ENCODE results near the gene PLD3.

GRCh38 chr19:40366697-40367561 is 18.4 kb downstream of the PLD3 start:
- TF ChIP-seq CTCF (IDR thresholded peaks at IDR 0.05) (no peak), POLR2A (IDR thresholded peaks at IDR 0.05) (no peak)

All from right lobe of liver (tissue), 4 donors.